HG02571 (cell line): Measurements from ENCODE around the gene KIR2DL3.

Source experiments
- ATAC-seq: cut with Tn5 transposase; IDR thresholded peaks from one replicate; pipeline ENCODE4 v1.9.1; 2021; ENCODE audit warnings: mild to moderate bottlenecking, moderate library complexity; ENCODE audit not compliant: unreplicated experiment

KIR2DL3 gene

DNA sequence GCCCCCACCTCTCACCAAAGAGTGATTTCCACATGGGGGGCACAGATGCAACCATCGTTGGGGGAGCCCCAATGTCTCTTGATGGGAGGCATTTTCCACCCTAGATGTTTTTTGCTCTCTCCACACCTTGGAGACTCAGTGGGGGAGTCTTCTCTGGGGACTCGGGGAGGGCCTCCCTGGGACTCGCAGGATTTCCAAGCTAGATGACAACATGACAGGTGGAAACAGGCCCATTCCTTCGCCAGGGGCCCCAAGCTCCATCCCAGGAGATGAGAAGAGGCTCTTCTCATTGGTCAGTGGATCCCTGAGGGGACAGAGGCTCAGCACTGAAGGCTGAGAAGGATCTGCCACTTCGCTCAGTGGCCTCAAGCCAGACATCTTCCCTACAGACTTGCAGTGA, 52.4 kb downstream of the KIR2DL3 start:
- no peak for ATAC-seq

DNA sequence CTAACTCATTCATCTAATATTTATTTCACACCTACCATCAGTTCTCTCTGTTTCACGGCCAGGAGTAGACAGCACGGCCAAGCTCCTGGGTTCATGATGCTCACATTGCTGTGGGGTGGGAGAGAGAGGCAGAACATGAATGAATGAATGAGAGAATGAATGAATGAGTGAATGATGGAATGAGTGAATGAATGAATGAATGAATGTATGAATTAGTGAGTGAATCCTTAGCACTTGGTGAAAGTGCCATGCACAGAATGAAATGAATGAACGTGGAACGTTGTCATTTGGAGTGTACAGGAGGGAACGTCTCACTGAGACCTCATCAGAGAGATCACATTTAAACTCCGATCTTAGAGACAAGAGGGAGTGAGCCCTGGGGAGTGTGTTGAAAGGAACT, 53.2 kb downstream of the KIR2DL3 start:
- no peak for ATAC-seq

DNA sequence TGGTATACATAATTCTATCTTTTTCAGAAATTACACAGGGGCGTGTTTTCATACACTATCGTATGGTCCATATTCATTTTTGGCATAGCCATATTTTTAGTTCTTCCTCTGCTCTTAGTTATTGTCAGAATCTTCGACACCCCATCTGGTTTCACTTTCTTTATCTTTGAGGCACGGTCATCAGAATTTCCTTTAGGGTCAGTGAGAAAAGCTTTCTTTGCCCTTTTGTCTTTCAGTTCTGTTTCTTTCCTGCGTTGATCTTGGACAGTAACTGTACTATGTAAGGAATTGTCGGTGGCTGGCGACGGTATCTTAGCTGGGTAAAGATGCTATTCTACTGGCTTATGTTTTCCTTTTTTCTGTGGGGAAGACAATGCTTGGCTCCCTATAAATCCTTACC, 54.5 kb downstream of the KIR2DL3 start:
- ATAC-seq = no peak

DNA sequence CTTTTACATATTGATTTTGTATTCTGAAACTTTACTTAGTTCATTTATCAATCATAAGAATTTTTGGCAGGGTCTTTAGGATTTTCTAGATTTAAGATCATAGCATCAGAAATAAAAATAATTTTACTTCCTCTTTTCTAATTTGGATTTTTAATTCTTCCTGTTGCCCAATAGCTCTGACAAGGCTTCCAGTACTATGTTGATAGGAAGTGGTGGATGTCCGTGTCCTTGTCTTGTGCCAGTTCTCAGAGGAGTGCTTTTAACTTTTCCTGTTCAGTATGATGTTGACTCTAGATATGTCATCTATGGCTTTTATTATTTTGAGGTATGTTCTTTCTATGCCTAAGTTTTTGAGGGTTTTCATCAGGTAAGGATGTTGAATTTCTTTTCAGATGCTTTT, 57.4 kb downstream of the KIR2DL3 start:
- no peak for ATAC-seq
